Measurements from ENCODE around the gene B3GALNT1.
"Not testable (repeated sequence)": the region's sequence is repeated elsewhere in the genome, so short reads cannot be mapped to it uniquely, and the experiment has no call there.

B3GALNT1 gene

GRCh38 chr3:161072751-161073150, 32.4 kb downstream of the B3GALNT1 start:
- DNase-seq, result no peak

- DNase-seq, result no peak
These were observed 32.9 kb downstream of the B3GALNT1 start for GRCh38 chr3:161072211-161072621.

- DNase-seq, result no peak
These were observed 34.0 kb downstream of the B3GALNT1 start for GRCh38 chr3:161070980-161071663.

GRCh38 chr3:161070252-161070930, 34.8 kb downstream of the B3GALNT1 start:
- no peak for DNase-seq

GRCh38 chr3:161069511-161070251, 35.5 kb downstream of the B3GALNT1 start:
- DNase-seq, result no peak

GRCh38 chr3:161067335-161067734, 37.8 kb downstream of the B3GALNT1 start:
- DNase-seq, result no peak

GRCh38 chr3:161066930-161067329, 38.2 kb downstream of the B3GALNT1 start:
- no peak for DNase-seq

GRCh38 chr3:161064413-161064812, 40.7 kb downstream of the B3GALNT1 start:
- no peak for DNase-seq

GRCh38 chr3:161054860-161055604, 50.1 kb downstream of the B3GALNT1 start:
- no peak for DNase-seq

- no peak for DNase-seq
These were observed 53.3 kb downstream of the B3GALNT1 start for GRCh38 chr3:161051856-161052255.

- DNase-seq, result no peak
These were observed 54.2 kb downstream of the B3GALNT1 start for GRCh38 chr3:161050935-161051334.

- no peak for DNase-seq
These were observed 55.4 kb downstream of the B3GALNT1 start for GRCh38 chr3:161049683-161050248.

- DNase-seq, result no peak
These were observed 61.7 kb downstream of the B3GALNT1 start for GRCh38 chr3:161043336-161044035.

- no peak for DNase-seq
These were observed 63.1 kb downstream of the B3GALNT1 start for GRCh38 chr3:161042023-161042501.

- no peak for DNase-seq
These were observed 66.4 kb downstream of the B3GALNT1 start for GRCh38 chr3:161038725-161039124.

GRCh38 chr3:161035711-161036110, 69.4 kb downstream of the B3GALNT1 start:
- DNase-seq, result no peak

GRCh38 chr3:161034913-161035550, 70.1 kb downstream of the B3GALNT1 start:
- not testable (repeated sequence) for DNase-seq

Data from T-helper 9 cell (primary cell).